GM19455 (cell line): ENCODE measurements around the gene PDE8A.
"Not testable (repeated sequence)": the region's sequence is repeated elsewhere in the genome, so short reads cannot be mapped to it uniquely, and the experiment has no call there.

Experiments used
- ATAC-seq: cut with Tn5 transposase; IDR thresholded peaks from one replicate; pipeline ENCODE4 v1.9.1; 2021; ENCODE audit not compliant: unreplicated experiment

PDE8A gene

DNA sequence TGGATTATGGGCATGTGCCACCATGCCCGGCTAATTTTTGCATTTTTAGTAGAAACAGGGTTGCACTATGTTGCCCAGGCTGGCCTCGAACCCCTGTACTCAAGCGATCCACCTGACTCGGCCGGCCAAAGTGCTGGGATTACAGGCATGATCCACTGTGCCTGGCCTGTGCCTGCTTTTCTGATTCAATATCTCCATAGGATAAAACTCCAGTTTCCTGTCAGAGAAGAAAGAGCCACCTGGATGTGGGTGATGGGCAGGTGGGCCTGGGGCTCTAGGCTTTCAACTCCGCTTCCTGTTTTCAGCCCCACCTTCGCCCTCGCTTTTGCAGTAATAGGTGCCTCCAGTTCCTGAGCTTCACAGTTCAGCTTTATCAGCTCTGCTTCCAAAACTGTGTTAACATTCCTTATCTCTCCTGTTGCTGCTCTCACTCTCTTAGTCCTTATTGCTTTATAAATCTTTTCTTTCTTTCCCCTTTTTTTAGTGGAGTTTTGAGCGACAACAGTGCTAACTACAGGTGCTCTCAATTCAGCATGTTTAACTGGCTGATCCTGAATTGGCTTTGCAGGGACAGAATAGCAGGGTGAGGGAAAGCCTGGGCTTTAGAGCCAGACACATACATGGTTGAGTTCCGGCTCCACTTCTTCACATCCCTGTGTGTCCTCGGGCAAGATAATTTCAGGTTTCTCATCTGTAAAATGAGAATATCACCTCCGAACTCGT is 21.1 kb upstream of the PDE8A start:
- ATAC-seq = no peak

DNA sequence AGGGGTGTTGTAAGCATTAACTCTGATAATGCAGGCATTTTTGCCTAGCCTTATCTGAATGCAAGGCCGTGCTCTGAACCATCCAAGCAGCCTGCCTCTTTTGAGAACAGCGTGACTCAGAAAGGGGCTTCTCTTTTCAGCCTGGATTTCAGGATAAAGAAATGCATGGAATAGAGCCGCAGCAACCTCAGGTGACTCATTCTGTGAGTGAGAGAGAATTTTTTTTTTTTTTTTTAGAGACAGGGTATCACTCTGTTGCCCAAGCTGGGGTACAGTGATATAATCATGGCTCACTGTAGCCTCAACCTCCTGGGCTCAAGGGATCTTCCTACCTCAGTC is 20.6 kb upstream of the PDE8A start:
- no peak for ATAC-seq

- ATAC-seq = no peak
Observed at GRCh38 chr15:84961707-84962106, 19.9 kb upstream of the PDE8A start.

GRCh38 chr15:84962955-84963354 is 18.7 kb upstream of the PDE8A start:
- no peak for ATAC-seq

GRCh38 chr15:84967380-84967779 is 14.3 kb upstream of the PDE8A start:
- ATAC-seq = no peak

DNA sequence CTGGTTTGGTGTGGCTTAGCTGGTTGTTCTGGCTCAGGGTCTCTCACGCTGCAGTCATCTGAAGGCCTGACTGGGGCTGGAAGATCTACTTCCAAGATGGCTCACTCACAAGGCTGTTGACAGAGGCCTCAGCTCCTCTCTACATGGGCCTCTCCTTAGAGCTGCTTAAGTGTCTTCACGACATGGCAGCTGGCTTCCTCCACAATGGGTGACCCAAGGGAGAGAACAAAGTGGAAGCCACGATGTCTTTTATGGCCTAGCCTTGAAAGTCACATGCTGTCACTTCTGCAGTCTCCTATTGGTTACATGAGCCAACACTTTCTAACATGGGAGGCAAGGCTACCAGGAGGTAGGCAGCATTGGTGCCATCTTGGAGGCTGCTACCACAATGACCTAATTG is 13.4 kb upstream of the PDE8A start:
- no peak for ATAC-seq

GRCh38 chr15:84969257-84969656 is 12.4 kb upstream of the PDE8A start:
- ATAC-seq = no peak

DNA sequence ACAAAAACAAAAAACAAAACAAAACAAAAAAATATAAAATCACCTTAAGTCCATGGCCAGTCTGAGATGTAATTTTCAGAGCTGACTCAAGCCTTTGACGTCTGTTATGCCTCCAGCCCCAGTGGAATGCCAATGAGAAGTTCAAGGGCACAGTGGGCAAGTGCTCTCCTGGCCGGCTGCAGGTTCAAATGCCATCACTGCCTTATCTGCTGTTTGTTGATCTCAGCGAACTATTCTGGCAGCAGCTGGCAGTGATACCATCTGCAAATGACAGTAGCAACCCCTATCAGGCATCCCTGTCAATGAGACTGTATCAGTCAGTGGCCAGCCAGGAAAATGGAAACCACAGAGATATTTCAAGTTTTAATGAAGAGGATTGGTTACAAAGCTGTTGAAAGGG is 10.8 kb upstream of the PDE8A start:
- ATAC-seq = no peak

DNA sequence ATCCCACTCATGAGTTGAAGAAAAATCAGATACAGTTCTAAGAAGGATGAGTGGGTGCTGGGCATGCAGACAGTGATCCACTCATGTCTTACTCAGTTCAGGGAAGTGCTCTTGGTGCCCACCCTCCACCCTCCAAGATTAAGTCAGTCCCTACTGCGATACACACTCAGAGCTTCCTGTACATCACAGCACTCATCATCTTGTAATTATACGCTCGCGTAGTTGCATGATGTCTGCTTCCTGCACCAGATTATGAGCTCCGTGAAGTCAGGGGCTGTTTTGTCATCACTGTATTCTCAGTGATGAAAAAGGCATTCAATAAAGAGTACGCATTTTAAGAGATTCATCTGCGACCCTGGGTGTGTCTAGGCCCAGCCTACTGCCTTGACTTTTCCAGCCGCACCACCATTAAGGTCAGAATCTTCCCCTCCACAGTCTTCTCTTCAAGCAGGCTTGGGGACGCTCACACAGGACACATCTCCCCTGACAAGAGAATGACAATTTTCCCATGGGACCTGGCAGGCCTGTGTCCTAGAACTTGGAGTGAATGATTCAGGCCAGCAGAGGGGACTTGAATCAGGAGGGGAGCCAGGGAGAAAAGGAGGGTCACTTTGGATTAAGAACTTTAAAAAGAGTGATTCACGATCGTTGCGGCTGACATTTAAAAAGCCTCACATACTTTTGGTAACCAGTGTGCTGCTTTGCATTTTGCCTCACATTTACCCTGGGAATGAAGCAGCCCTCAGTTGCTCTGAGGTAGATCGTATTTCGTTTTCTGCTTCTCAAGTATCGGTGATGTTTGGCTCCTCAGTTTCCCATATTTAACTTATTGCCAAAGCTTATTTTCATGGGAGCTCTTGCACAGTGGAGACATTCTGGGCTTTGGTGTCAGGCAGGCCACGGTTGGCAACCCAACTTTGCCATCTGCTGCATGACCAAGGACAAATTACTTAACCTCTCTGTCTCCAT is 7.9 kb upstream of the PDE8A start:
- ATAC-seq = no peak

DNA sequence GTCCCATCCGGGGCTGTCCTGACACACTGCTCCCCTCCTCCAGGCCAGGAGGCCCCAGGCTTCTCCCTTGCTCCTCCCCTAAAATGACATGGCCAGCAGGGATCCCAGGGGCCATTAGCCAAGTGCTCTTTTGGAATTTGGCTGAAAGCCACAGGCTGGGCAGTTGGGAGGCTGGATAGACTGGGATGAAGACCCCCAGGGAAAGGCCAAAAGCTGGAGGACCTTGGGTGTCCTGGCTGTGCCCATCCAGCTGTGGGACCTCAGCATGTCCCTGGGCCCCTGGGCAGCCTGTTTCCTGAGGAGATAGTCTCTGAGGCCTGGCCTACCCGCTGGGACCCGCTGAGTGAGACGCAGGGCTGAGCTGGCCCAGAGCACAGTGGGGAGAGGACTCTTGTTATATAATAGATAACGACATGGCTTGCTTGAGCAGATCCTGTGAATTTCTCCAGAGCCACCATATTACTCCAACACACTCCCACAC is 5.7 kb upstream of the PDE8A start:
- no peak for ATAC-seq

- ATAC-seq = no peak
Observed at GRCh38 chr15:84976746-84977345, 4.8 kb upstream of the PDE8A start.

DNA sequence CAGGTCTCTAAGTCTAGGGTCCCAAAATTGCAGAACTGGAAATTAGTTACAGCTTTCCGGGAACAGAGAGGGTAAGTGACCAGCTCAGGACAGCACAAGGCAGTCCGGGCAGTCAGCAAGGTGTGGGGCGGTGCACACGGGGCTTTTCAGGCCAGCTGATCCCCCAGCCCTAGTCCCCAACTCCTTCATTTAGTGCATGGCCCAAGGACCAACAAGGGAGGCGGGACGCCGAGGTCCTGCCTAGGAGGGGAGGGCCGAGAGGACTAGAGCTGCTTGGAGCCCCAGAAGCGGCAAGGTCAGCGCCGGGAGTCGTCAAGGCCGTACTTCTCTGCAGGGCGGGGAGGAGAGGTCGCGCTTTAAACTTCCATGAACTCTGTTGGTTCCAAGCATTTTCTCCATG is 2.0 kb upstream of the PDE8A start:
- no peak for ATAC-seq

- peak; percentile 63 for ATAC-seq
Observed at GRCh38 chr15:84980196-84981053, 1.2 kb upstream of the PDE8A start.

DNA sequence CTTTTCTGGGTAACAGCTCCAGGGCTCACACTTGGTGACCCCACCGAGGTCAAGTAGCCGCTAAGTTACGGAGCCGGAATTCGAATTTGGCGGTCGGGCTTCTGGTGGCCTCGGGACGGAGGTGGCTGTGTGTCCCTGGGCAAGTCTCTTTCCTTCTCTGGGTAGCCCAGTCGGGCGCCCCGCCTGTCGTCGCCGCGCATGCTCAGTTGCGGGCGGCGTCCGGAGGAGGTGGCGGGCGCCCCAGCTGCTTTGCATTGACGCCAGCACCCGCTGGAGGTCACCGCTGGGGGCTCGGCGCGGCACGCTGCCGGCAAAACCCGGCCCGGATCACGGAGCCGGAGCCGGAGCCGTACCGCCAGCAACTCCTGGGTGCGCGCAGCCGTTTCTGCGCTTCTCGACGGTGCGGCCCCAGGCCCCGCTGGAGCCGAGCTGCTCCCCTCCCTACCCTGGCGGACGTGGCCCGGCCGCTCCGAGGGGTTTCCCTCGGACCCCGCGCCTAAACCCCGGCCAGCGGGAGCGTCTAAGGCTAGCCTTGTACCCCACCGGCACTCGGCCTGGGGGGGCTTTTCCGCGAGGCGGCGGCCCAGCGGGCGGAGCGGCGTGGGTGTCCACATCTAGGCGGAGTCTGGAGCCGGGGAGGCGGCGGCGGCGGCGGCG is 474 bp upstream of the PDE8A start:
- peak; percentile 80 for ATAC-seq

DNA sequence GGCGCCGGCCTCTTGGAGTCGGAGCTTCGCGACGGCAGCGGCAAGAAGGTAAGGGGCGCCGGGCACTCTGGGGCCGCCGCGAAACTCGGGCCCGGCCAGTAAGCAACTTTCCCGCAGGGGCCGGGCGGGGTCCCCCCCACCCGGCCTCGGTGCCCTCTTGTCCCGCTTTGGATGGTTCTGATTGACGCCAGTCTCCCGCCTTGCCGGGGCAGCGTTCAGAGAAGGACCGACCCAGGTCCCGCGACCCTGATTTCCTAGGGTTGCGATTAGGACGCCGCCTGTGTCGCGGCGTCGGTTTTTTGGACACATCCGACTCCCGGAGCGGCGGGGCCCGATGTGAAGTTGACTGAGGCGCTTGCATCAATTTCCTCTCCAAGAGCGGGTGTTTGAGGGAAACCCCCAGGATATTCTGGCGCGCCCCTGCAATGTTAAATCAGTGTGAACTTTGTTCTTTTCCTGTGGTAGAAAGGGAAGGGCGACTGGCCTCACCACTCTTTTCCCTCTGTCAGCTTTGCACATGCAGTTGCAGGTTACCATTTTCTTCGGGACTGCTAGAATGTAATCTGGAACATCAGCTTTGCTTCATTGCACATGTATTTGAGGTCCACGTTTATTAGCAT is 755 bp downstream of the PDE8A start:
- ATAC-seq = no peak

DNA sequence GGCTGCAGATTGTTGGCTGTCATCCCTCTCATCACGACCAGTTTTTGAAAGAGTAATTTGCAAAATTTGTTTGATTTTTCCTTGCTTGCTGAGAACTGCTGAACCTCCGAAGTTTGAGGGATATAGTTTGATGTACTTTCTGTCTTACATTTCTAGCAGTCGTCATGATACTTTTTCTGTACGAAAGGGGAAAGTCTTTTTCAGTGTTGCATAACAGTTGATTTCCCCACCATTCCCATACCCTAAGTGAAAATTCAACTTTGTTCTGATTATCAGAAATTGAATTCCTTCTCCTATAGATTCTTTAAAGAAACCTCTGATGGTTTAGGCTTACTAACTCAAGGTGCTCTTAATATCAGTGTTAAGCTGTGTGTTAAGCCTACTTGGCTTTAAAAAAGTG is 1.6 kb downstream of the PDE8A start:
- ATAC-seq = no peak

DNA sequence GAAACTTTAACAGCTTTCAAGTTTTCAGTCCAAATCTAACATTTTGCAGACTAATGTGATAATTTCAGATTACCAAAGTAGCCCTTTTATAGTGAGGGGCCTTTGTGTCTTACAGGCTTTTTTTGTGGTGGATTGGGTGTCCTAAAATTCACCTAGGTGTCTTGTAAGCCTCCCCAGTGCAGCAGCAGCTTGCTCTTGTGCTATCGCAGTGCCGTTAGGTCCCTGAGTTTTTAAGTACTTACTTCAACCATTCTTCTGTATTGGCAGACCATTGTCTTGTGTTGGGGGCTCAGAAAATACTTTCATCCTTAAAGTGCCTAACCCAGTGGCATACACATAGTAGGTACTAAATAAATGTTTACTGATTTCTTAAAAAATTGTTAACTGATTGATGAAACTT is 2.1 kb downstream of the PDE8A start:
- ATAC-seq = no peak

DNA sequence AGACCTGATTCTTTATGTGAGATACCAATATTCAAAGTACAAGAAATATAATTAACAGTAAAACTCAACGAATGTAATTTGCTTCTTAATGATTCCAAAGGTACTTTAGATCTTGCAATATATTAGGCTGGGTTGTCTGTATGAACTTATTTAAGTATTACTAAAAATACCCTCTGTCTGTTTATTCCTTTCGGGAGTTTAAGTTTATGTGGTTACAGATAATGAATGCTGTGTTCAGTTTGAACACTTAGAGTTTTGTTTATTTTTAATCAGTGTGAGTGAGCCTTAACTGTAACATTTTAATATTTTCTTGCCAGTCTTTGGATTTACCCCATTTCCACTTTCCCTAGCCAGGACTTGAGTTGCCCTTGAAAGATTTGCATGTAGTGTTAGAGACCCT is 3.5 kb downstream of the PDE8A start:
- no peak for ATAC-seq

- not testable (repeated sequence) for ATAC-seq
Observed at GRCh38 chr15:84987351-84987750, 5.7 kb downstream of the PDE8A start.
